Effector memory CD4-positive, alpha-beta T cell (primary cell): ENCODE measurements around the gene CACNA1C.

Experiments
- DNase-seq, 3 donors: peaks; one replicate each; pipeline ENCODE4 v3.0.0-alpha.2; 2020
- H3K27ac ChIP-seq: 2 replicates; pipeline ENCODE4 v1.7.0; 2013; ENCODE audit warnings: mild to moderate bottlenecking, low read length, moderate library complexity; ENCODE audit not compliant: insufficient read depth, poor library complexity, severe bottlenecking
- H3K27me3 ChIP-seq: replicated peaks from 2 replicates; pipeline ENCODE4 v1.7.0; 2013; ENCODE audit warnings: mild to moderate bottlenecking, low read length; ENCODE audit not compliant: insufficient read depth, control insufficient read depth, poor library complexity, severe bottlenecking
- H3K36me3 ChIP-seq: 2 replicates; pipeline ENCODE4 v1.7.0; 2013; ENCODE audit warnings: mild to moderate bottlenecking, low read length, moderate library complexity; ENCODE audit not compliant: control insufficient read depth, insufficient read depth
- H3K4me1 ChIP-seq: 2 replicates; pipeline ENCODE4 v1.7.0; 2013; ENCODE audit warnings: low read length, mild to moderate bottlenecking; ENCODE audit not compliant: control insufficient read depth, insufficient read depth, poor library complexity, severe bottlenecking
- H3K4me3 ChIP-seq: 2 replicates; pipeline ENCODE4 v1.7.0; 2013; ENCODE audit warnings: low read length, low read depth, mild to moderate bottlenecking; ENCODE audit not compliant: insufficient read depth, poor library complexity, severe bottlenecking
- H3K9me3 ChIP-seq: 2 replicates; pipeline ENCODE4 v1.7.0; 2013; ENCODE audit warnings: mild to moderate bottlenecking, low read length, moderate library complexity; ENCODE audit not compliant: control insufficient read depth

The CACNA1C gene

DNA sequence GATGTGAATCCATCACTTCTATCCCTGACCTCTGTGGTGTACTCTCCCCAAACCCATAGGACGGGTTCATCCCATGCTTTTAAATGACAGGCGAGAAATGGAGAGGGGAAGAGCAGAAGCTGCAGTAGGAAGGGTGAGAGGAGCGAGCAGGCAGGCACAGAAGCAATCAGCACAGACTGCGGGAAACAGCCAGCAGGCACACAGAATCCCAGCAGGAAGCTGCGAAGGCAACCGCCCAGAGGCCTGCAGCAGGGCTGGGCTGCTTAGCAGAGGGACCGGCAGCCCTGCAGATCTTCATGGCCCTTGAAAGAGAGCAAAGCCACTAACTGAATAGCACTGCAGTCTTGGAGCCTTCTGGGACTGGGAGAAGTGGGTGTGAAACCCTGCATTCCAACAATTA, 455.0 kb downstream of the CACNA1C start:
- Histone ChIP-seq H3K27me3 (no peaks in the 10 kb centered on the region), H3K4me1 (no peaks in the 10 kb centered on the region), H3K27ac (no peak overlapping the region), H3K9me3 (no peaks in the 10 kb centered on the region), H3K36me3 (no peaks in the 10 kb centered on the region), H3K4me3 (no peak overlapping the region)
- DNase-seq: no peak

DNA sequence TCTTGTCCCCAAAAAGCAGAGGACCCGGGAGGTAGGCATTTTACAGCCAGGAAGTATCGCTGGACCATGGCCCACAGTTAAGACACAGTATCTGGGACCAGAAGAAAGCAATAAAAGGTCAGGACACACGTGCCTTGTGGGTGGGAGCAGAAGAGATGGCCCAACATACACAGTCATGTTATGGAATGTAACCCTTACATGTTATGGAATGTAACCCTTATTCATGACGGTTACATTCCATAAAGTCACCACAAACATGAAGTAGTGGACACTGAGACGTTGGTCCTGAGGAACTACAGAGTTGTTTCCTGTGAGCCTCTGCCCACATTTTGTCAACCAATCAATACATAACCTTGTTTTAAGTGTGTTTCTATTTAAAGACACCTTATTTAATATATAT, 456.4 kb downstream of the CACNA1C start:
- H3K9me3 ChIP-seq: no peaks in the 10 kb centered on the region
- no peak overlapping the region for H3K4me3 ChIP-seq
- no peak for DNase-seq
- H3K36me3 ChIP-seq: no peaks in the 10 kb centered on the region
- no peak overlapping the region for H3K27ac ChIP-seq
- H3K27me3 ChIP-seq: no peaks in the 10 kb centered on the region
- H3K4me1 ChIP-seq: no peaks in the 10 kb centered on the region

- Histone ChIP-seq H3K4me3 (no peak overlapping the region), H3K9me3 (no peaks in the 10 kb centered on the region), H3K36me3 (no peaks in the 10 kb centered on the region), H3K27me3 (no peaks in the 10 kb centered on the region), H3K4me1 (no peaks in the 10 kb centered on the region), H3K27ac (no peak overlapping the region)
- DNase-seq: no peak
Observed at GRCh38 chr12:2510045-2510444, 457.3 kb downstream of the CACNA1C start.

DNA sequence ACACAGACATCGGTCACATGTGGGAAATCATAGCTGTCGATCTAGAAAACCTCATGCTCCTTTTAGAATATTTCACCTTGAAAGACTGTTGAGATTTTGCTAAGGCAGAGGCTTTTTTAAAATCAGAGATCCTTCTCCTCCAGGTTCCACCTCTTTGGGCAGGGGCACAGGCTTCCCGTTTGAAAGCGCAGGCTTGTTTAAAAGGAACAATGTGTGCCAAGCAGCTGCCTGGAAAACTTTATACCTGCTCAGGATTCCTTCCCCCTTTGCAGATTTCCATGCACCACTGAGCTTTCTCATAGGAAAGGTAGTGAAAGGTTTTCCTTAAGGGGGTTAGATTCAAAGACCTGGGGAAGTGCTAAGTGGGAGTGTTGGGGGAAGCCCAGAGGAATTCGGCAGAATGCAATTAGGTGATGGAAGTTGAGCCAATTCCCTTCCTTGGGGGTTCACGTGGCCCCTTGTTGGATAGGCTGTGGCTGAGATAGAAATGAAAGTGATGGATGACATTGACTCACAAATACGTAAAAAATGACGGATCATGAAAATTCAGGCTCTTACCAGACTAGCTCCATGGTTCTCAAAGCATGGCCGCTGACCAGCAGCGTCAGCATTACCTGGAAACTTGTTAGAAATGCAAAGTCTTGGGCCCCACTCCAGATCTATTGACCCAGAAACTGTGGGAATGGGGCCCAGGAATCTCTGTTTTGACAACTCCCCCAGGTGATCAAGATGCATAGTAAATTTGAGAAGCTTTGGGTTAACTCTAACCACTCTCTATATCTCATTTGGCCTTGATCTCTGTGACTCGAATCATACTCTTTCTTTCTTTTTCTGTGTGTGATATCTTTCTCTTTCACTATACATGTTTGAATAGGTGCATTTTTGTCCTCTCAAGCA, 460.6 kb downstream of the CACNA1C start:
- Histone ChIP-seq H3K27ac (no peak overlapping the region), H3K4me3 (no peak overlapping the region), H3K9me3 (no peaks in the 10 kb centered on the region), H3K4me1 (no peaks in the 10 kb centered on the region), H3K27me3 (no peaks in the 10 kb centered on the region), H3K36me3 (no peaks in the 10 kb centered on the region)
- no peak for DNase-seq

GRCh38 chr12:2514038-2514340, 461.2 kb downstream of the CACNA1C start:
- DNase-seq: no peak
- H3K4me3 ChIP-seq: no peak overlapping the region
- H3K27me3 ChIP-seq: no peaks in the 10 kb centered on the region
- no peaks in the 10 kb centered on the region for H3K4me1 ChIP-seq
- no peak overlapping the region for H3K27ac ChIP-seq
- H3K36me3 ChIP-seq: no peaks in the 10 kb centered on the region
- H3K9me3 ChIP-seq: no peaks in the 10 kb centered on the region

DNA sequence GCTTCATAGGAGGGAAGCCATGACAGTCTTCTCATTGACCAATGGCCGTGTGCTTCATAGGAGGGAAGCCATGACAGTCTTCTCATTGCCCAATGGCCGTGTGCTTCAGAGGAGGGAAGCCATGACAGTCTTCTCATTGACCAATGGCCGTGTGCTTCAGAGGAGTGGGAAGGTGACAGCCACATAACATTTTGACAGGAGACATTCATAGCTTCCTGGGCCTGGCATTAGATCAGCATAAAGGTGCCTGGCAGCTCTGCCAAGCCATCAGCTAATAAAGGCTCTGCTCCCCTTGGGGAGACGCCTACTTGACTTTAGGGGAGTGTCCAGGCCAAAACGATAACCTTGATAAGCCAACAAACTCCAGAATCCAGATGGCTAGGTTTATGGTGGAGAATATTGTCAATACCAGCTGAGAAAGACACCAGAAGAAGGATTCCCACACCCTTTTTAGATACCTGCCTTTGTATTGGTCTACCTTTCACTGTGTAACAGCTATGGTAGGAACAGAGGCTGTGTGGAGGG, 468.0 kb downstream of the CACNA1C start:
- Histone ChIP-seq H3K36me3 (no peaks in the 10 kb centered on the region), H3K27me3 (no peaks in the 10 kb centered on the region), H3K27ac (no peak overlapping the region), H3K9me3 (no peaks in the 10 kb centered on the region), H3K4me1 (no peaks in the 10 kb centered on the region), H3K4me3 (no peak overlapping the region)
- DNase-seq: no peak

DNA sequence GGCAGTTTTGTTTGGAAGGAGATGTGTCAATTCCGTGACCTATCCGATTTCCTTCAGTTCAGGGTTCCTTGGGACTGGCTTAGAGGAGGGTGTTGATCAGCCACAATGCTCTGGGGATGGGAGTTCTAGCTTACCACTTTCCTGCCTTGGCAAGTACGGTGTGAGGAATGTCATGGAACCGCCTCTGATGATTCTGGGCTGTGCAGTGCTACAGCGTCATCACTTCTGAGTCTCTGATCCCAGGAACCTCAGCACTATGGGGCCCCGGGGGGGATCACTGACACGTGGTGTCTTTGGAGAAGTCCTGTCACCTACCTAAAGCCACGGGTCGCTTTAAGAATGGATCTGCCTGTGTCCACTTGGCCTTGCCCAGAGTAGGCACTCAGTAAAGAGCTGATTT, 470.5 kb downstream of the CACNA1C start:
- Histone ChIP-seq H3K9me3 (no peaks in the 10 kb centered on the region), H3K27me3 (no peaks in the 10 kb centered on the region), H3K4me3 (no peak overlapping the region), H3K4me1 (no peaks in the 10 kb centered on the region), H3K27ac (no peak overlapping the region), H3K36me3 (no peaks in the 10 kb centered on the region)
- DNase-seq: no peak

GRCh38 chr12:2523844-2524243, 471.1 kb downstream of the CACNA1C start:
- Histone ChIP-seq H3K36me3 (no peaks in the 10 kb centered on the region), H3K9me3 (no peaks in the 10 kb centered on the region), H3K27me3 (no peaks in the 10 kb centered on the region), H3K27ac (no peak overlapping the region), H3K4me1 (no peaks in the 10 kb centered on the region), H3K4me3 (no peak overlapping the region)
- no peak for DNase-seq

GRCh38 chr12:2526371-2526770, 473.6 kb downstream of the CACNA1C start:
- Histone ChIP-seq H3K4me3 (no peak overlapping the region), H3K27me3 (no peaks in the 10 kb centered on the region)
- DNase-seq: no peak

DNA sequence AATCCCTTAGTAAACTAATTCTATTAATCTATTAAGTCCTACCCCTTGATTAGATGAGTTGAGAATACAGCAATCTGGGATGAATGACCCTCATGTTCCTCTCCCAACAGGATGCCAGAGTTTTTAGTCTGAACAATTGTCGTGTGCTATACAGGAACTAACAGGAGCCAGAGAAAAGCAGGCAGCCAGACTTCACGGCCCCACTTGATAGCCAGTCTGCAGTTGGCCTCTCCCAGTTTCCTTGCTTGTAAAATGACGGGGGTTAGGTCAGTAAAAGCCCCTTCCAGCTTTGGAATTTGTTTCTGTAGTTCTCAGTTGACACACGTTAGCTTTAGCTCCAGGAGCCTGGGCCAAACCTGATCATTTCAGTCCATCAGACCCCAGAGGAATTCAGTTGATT, 475.2 kb downstream of the CACNA1C start:
- Histone ChIP-seq H3K27ac (no peak overlapping the region), H3K36me3 (no peaks in the 10 kb centered on the region), H3K9me3 (no peaks in the 10 kb centered on the region), H3K4me1 (no peaks in the 10 kb centered on the region), H3K27me3 (no peaks in the 10 kb centered on the region), H3K4me3 (no peak overlapping the region)
- DNase-seq: no peak

More at GRCh38 chr12:2526371-2526770, 473.6 kb downstream of the CACNA1C start:
- Histone ChIP-seq H3K4me1 (no peaks in the 10 kb centered on the region), H3K9me3 (no peaks in the 10 kb centered on the region), H3K27ac (no peak overlapping the region), H3K36me3 (no peaks in the 10 kb centered on the region)
